B cell (primary cell): ENCODE data around the gene SLC23A2. TPM values are rescaled to one million over a fixed set of nuclear protein-coding genes. Genes with fewer than 3 reads are reported as not detected.

ENCODE experiments used
- ATAC-seq: fragments of 200-7000 bp; cut with Tn5 transposase; one replicate; pipeline ENCODE4 v1.10.0; 2021; ENCODE audit warnings: low read depth, mild to moderate bottlenecking, moderate number of reproducible peaks, moderate library complexity
- CTCF ChIA-PET: fragments of 350-600 bp; sonication (Branson Sonifier 250); formaldehyde crosslinking; loops from one replicate; lab custom pipeline; 2021; ENCODE audit warnings: antibody characterized with exemption, inconsistent platforms; lab: Charles Lee
- POLR2A ChIA-PET: fragments of 350-600 bp; sonication (Branson Sonifier 250); formaldehyde crosslinking; loops from one replicate; lab custom pipeline; 2021; ENCODE audit warnings: antibody characterized with exemption; lab: Charles Lee
- DNase-seq: peaks from one replicate; pipeline ENCODE4 v3.0.0; 2013
- H2AFZ ChIP-seq: 2 replicates; pipeline ENCODE4 v1.6.1; 2012; ENCODE audit warnings: mild to moderate bottlenecking, low read depth, low read length; ENCODE audit not compliant: insufficient read depth, poor library complexity, severe bottlenecking
- H3K27ac ChIP-seq, 2 donors: 1 replicate in 1 of 2; 2 replicates in 1 of 2; pipeline ENCODE4 v1.5.1; 2012 to 2013; ENCODE audit warnings: low read length in 2 of 2, mild to moderate bottlenecking in 2 of 2, moderate library complexity in 1 of 2
- H3K27me3 ChIP-seq, 4 experiments: fragments of 200-600 bp in 1 of 4; sonication (generic) in 1 of 4; replicated peaks in 1 of 4; 1 replicate in 2 of 4; 2 replicates in 2 of 4; pipeline versions ENCODE4 v1.6.1 to v1.7.0; 2013 to 2016; ENCODE audit warnings: low read length in 3 of 4, mild to moderate bottlenecking in 2 of 4, mixed read lengths in 1 of 4, moderate library complexity in 1 of 4; ENCODE audit not compliant: insufficient read depth in 4 of 4, control insufficient read depth in 3 of 4; ENCODE audit errors: control extremely low read depth in 1 of 4
- H3K36me3 ChIP-seq, 2 experiments: replicated peaks in 1 of 2; 1 replicate in 1 of 2; 2 replicates in 1 of 2; pipeline versions ENCODE4 v1.6.1 to v1.7.1; 2013; ENCODE audit warnings: low read length in 1 of 2; ENCODE audit not compliant: insufficient read depth in 2 of 2, control insufficient read depth in 1 of 2; ENCODE audit errors: control extremely low read depth in 1 of 2, extremely low read depth in 1 of 2
- H3K4me1 ChIP-seq, 2 donors: fragments of 200-600 bp in 1 of 2; sonication (generic) in 1 of 2; 1 replicate in 1 of 2; 2 replicates in 1 of 2; pipeline versions ENCODE4 v1.5.1 to v1.6.1; 2013 to 2017; ENCODE audit warnings: low read length in 2 of 2; ENCODE audit not compliant: control insufficient read depth in 2 of 2, insufficient read depth in 2 of 2
- H3K4me2 ChIP-seq: replicated peaks from 2 replicates; pipeline ENCODE3; 2012; ENCODE audit warnings: mild to moderate bottlenecking, low read depth, low read length; ENCODE audit not compliant: poor library complexity, severe bottlenecking
- H3K4me3 ChIP-seq, 5 experiments: fragments of 200-600 bp in 1 of 5; sonication (generic) in 1 of 5; 1 replicate in 3 of 5; 2 replicates in 2 of 5; pipeline versions ENCODE4 v1.5.1 to v1.7.0; 2011 to 2016; ENCODE audit warnings: low read length in 4 of 5, mild to moderate bottlenecking in 4 of 5, low read depth in 2 of 5, control low read depth in 1 of 5, moderate library complexity in 1 of 5; ENCODE audit not compliant: insufficient read depth in 1 of 5; ENCODE audit errors: control extremely low read depth in 1 of 5, extremely low read depth in 1 of 5
- H3K79me2 ChIP-seq: fragments of 200-600 bp; sonication (generic); one replicate; pipeline ENCODE4 v1.6.0; 2016; ENCODE audit warnings: low read length; ENCODE audit not compliant: control insufficient read depth, insufficient read depth
- H3K9ac ChIP-seq: fragments of 200-600 bp; sonication (generic); 2 replicates; pipeline ENCODE4 v1.6.1; 2017; ENCODE audit warnings: mild to moderate bottlenecking, low read length, moderate library complexity
- H3K9me3 ChIP-seq, 3 donors: one replicate each; pipeline versions ENCODE4 v1.6.1 to v1.7.1; 2013; ENCODE audit warnings: low read length in 2 of 3; ENCODE audit not compliant: control insufficient read depth in 2 of 3, insufficient read depth in 1 of 3; ENCODE audit errors: control extremely low read depth in 1 of 3
- H4K20me1 ChIP-seq: 2 replicates; pipeline ENCODE4 v1.6.0; 2012; ENCODE audit warnings: mild to moderate bottlenecking, low read length; ENCODE audit not compliant: insufficient read depth, control insufficient read depth, poor library complexity, severe bottlenecking
- H3K27ac Mint-ChIP-seq: one replicate; pipeline ENCODE4 v1.8.0; 2021; ENCODE audit warnings: mixed read lengths
- H3K27me3 Mint-ChIP-seq: one replicate; pipeline ENCODE4 v1.8.0; 2021; ENCODE audit warnings: mixed read lengths
- H3K4me1 Mint-ChIP-seq: one replicate; pipeline ENCODE4 v1.8.0; 2021; ENCODE audit warnings: mixed read lengths
- H3K4me3 Mint-ChIP-seq: one replicate; pipeline ENCODE4 v1.8.0; 2021; ENCODE audit warnings: mixed read lengths
- H3K9me3 Mint-ChIP-seq: one replicate; pipeline ENCODE4 v1.8.0; 2022; ENCODE audit warnings: mixed read lengths; ENCODE audit not compliant: insufficient read depth
- CTCF ChIP-seq: fragments of 200-600 bp; IDR thresholded peaks from one replicate; pipeline ENCODE4 v1.8.0; 2022; ENCODE audit warnings: antibody characterized with exemption, mild to moderate bottlenecking
- EZH2 ChIP-seq: IDR thresholded peaks from 2 replicates; pipeline ENCODE4 v1.6.1; 2012; ENCODE audit warnings: borderline replicate concordance, low read depth, mild to moderate bottlenecking, moderate library complexity, low read length; ENCODE audit not compliant: insufficient read depth, poor library complexity, severe bottlenecking
- WGBS: methylation state at CpG from one replicate; pipeline ENCODE4 v1.1.5; 2013; ENCODE audit warnings: missing lambda C conversion rate; ENCODE audit not compliant: insufficient coverage; 5-methylcytosine and 5-hydroxymethylcytosine counted together
- intact Hi-C: fragments of 100-400 bp; cut with micrococcal nuclease; formaldehyde crosslinking; loops from one replicate; pipeline ENCODE4 v1.10.0; 2022
- polyA plus RNA-seq: library from polyadenylated mRNA; depleted of rRNA; stranded (reverse); fragments of >200 nt; gene quantifications from 2 replicates; pipeline ENCODE4 v1.2.3, GENCODE V29; 2012
- total RNA-seq, 2 donors: library from RNA; stranded (reverse); fragments of 120-200 nt in 1 of 2; gene quantifications; 1 replicate in 1 of 2; 2 replicates in 1 of 2; pipeline versions ENCODE4 v1.2.3 to v1.2.4, GENCODE V29; 2013 to 2022

Gene SLC23A2
- total and polyA plus RNA-seq, 2 donors (not counting 1 experiment from before 2014, with no cell fraction given), result 23.6 to 70.7 TPM

GRCh38 chr20:4901031-4901818, 100.1 kb downstream of the SLC23A2 start:
- peaks cover 51% of the 10 kb centered on the region for H3K79me2 ChIP-seq
- no peak overlapping the region for H3K9ac ChIP-seq
- no peak overlapping the region for H2AFZ ChIP-seq
- ATAC-seq (no peak), DNase-seq (no peak)
- Mint-ChIP-seq H3K9me3 (no peaks in the 10 kb centered on the region), H3K4me3 (no peak overlapping the region), H3K27ac (no peak overlapping the region), H3K4me1 (peaks cover 10% of the 10 kb centered on the region), H3K27me3 (no peaks in the 10 kb centered on the region)
- H3K36me3 ChIP-seq, result peaks cover 0 to 66% of the 10 kb centered on the region in 2 experiments
- no peaks in the 10 kb centered on the region for H3K27me3 ChIP-seq
- no peaks in the 10 kb centered on the region for H3K9me3 ChIP-seq
- H3K4me1 ChIP-seq, result peaks cover 0 to 4% of the 10 kb centered on the region in 2 donors
- ChIA-PET POLR2A (interaction anchor here (0.6 kb wide), 1 partner anchor 183 kb away, joined by 5 read pairs; no protein-coding TSS in a partner anchor), CTCF (interaction anchor here (1.0 to 1.6 kb wide), 2 partner anchors 52 to 102 kb away, joined by 3 read pairs; no protein-coding TSS in a partner anchor)
- H3K4me2 ChIP-seq, result no peak overlapping the region
- H3K4me3 ChIP-seq, result no peak overlapping the region
- 93% methylated on average over 5 of the region's 14 CpGs for WGBS
- H4K20me1 ChIP-seq, result peaks cover 15% of the 10 kb centered on the region
- intact Hi-C loops, result no loop called here
- H3K27ac ChIP-seq, result no peak overlapping the region
- no peak for TF ChIP-seq EZH2
- TF ChIP-seq CTCF, result no peak
